Coronary artery (tissue), 2 donors: Measurements from ENCODE around the gene DPP4.

Experiments used
- DNase-seq: peaks from one replicate; pipeline ENCODE4 v3.0.0-alpha.2; 2017; ENCODE audit warnings: low spot score
- H3K27ac ChIP-seq, 2 donors: fragments of 200-600 bp; sonication (generic); one replicate each; pipeline ENCODE4 v1.5.1; 2016 to 2019
- H3K4me3 ChIP-seq: fragments of 200-600 bp; sonication (generic); 2 replicates; pipeline ENCODE4 v1.5.1; 2016; ENCODE audit warnings: mild to moderate bottlenecking, moderate library complexity
- CTCF ChIP-seq: fragments of 200-600 bp; sonication (generic); IDR thresholded peaks from one replicate; pipeline ENCODE4 v1.5.1; 2019; ENCODE audit warnings: antibody characterized with exemption

DPP4 gene

GRCh38 chr2:162004031-162004430 is 70.0 kb downstream of the DPP4 start:
- no peak for DNase-seq
- Histone ChIP-seq H3K27ac (no peak overlapping the region), H3K4me3 (no peak overlapping the region)
- TF ChIP-seq CTCF, result no peak

- no peak for DNase-seq
- TF ChIP-seq CTCF, result no peak
- Histone ChIP-seq H3K4me3 (no peak overlapping the region), H3K27ac (no peak overlapping the region)
Measured at GRCh38 chr2:162002623-162003235, 71.3 kb downstream of the DPP4 start.

- Histone ChIP-seq H3K4me3 (no peak overlapping the region), H3K27ac (no peak overlapping the region)
- no peak for DNase-seq
- no peak for TF ChIP-seq CTCF
Measured at GRCh38 chr2:162000431-162000830, 73.6 kb downstream of the DPP4 start.

GRCh38 chr2:161999321-161999720 is 74.7 kb downstream of the DPP4 start:
- H3K27ac ChIP-seq, result no peak overlapping the region
- no peak for DNase-seq
- TF ChIP-seq CTCF, result no peak

GRCh38 chr2:161998857-161999256 is 75.2 kb downstream of the DPP4 start:
- DNase-seq, result no peak
- H3K27ac ChIP-seq, result no peak overlapping the region

More at GRCh38 chr2:161999321-161999720, 74.7 kb downstream of the DPP4 start:
- no peak overlapping the region for H3K4me3 ChIP-seq

GRCh38 chr2:161997916-161998471 is 76.0 kb downstream of the DPP4 start:
- Histone ChIP-seq H3K27ac (no peak overlapping the region), H3K4me3 (no peak overlapping the region)
- no peak for DNase-seq
- TF ChIP-seq CTCF, result no peak

More at GRCh38 chr2:161998857-161999256, 75.2 kb downstream of the DPP4 start:
- no peak overlapping the region for H3K4me3 ChIP-seq
- TF ChIP-seq CTCF, result no peak

GRCh38 chr2:161995553-161996016 is 78.4 kb downstream of the DPP4 start:
- Histone ChIP-seq H3K27ac (no peak overlapping the region), H3K4me3 (no peak overlapping the region)
- no peak for TF ChIP-seq CTCF
- no peak for DNase-seq
